ENCODE data around the gene PHETA2. TPM values are rescaled to one million over a fixed set of nuclear protein-coding genes. Genes with fewer than 3 reads are reported as not detected.
"Not testable (repeated sequence)": the region's sequence is repeated elsewhere in the genome, so short reads cannot be mapped to it uniquely, and the experiment has no call there.

The PHETA2 gene
- total RNA-seq, 1 donor from 2014 or later = 19.8 TPM

GRCh38 chr22:42091455-42091782 lies 17.4 kb downstream of the PHETA2 start:
- no peaks in the 10 kb centered on the region for H3K9me3 ChIP-seq (ENCODE audit: control insufficient read depth in 3 of 3, low read length in 3 of 3)
- peaks cover 9 to 13% (median 9%) of the 10 kb centered on the region in 3 donors for H3K36me3 ChIP-seq (ENCODE audit: control insufficient read depth in 3 of 3, insufficient read depth in 3 of 3, low read length in 3 of 3)
- peak overlapping the region; percentile 95 to 98 (median 96) for H3K9ac ChIP-seq (ENCODE audit: low read depth in 1 of 3, low read length in 3 of 3)
- H3K27ac ChIP-seq (ENCODE audit: low read depth, low read length) = peak overlapping the region; percentile 100
- H3K4me3 ChIP-seq (ENCODE audit: low read length in 3 of 3) = peak overlapping the region; percentile 89 to 92 (median 92)
- peaks cover 19 to 35% (median 20%) of the 10 kb centered on the region in 3 donors for H3K4me1 ChIP-seq (ENCODE audit: control insufficient read depth in 3 of 3, insufficient read depth in 3 of 3, low read length in 3 of 3)
- H3K27me3 ChIP-seq (ENCODE audit: control insufficient read depth in 3 of 3, insufficient read depth in 3 of 3, low read length in 3 of 3) = no peaks in the 10 kb centered on the region

- peaks cover 0 to 5% (median 0%) of the 10 kb centered on the region in 3 donors for H3K36me3 ChIP-seq (ENCODE audit: control insufficient read depth in 3 of 3, insufficient read depth in 3 of 3, low read length in 3 of 3)
- no peak overlapping the region for H3K4me3 ChIP-seq (ENCODE audit: low read length in 3 of 3)
Measured at GRCh38 chr22:42101199-42101598, 27.2 kb downstream of the PHETA2 start.

GRCh38 chr22:42104332-42104860 lies 30.3 kb downstream of the PHETA2 start:
- H3K27me3 ChIP-seq (ENCODE audit: control insufficient read depth in 3 of 3, insufficient read depth in 3 of 3, low read length in 3 of 3); H3K36me3 ChIP-seq (ENCODE audit: control insufficient read depth in 3 of 3, insufficient read depth in 3 of 3, low read length in 3 of 3); H3K4me1 ChIP-seq (ENCODE audit: control insufficient read depth in 3 of 3, insufficient read depth in 3 of 3, low read length in 3 of 3); H3K4me3 ChIP-seq (ENCODE audit: low read length in 3 of 3); H3K9me3 ChIP-seq (ENCODE audit: control insufficient read depth in 3 of 3, low read length in 3 of 3); H3K27ac ChIP-seq (ENCODE audit: low read depth, low read length); H3K9ac ChIP-seq (ENCODE audit: low read depth in 1 of 3, low read length in 3 of 3): not testable (repeated sequence)

More at GRCh38 chr22:42101199-42101598, 27.2 kb downstream of the PHETA2 start:
- no peaks in the 10 kb centered on the region for H3K27me3 ChIP-seq (ENCODE audit: control insufficient read depth in 3 of 3, insufficient read depth in 3 of 3, low read length in 3 of 3)
- peaks cover 0 to 2% (median 0%) of the 10 kb centered on the region in 3 donors for H3K9me3 ChIP-seq (ENCODE audit: control insufficient read depth in 3 of 3, low read length in 3 of 3)
- no peak overlapping the region for H3K9ac ChIP-seq (ENCODE audit: low read depth in 1 of 3, low read length in 3 of 3)
- no peak overlapping the region for H3K27ac ChIP-seq (ENCODE audit: low read depth, low read length)
- H3K4me1 ChIP-seq (ENCODE audit: control insufficient read depth in 3 of 3, insufficient read depth in 3 of 3, low read length in 3 of 3) = no peaks in the 10 kb centered on the region

GRCh38 chr22:42108848-42109247 lies 34.8 kb downstream of the PHETA2 start:
- H3K4me3 ChIP-seq (ENCODE audit: low read length in 3 of 3) = no peak overlapping the region
- no peak overlapping the region for H3K9ac ChIP-seq (ENCODE audit: low read depth in 1 of 3, low read length in 3 of 3)
- no peaks in the 10 kb centered on the region for H3K36me3 ChIP-seq (ENCODE audit: control insufficient read depth in 3 of 3, insufficient read depth in 3 of 3, low read length in 3 of 3)
- peaks cover 0 to 2% (median 0%) of the 10 kb centered on the region in 3 donors for H3K9me3 ChIP-seq (ENCODE audit: control insufficient read depth in 3 of 3, low read length in 3 of 3)
- H3K4me1 ChIP-seq (ENCODE audit: control insufficient read depth in 3 of 3, insufficient read depth in 3 of 3, low read length in 3 of 3) = no peaks in the 10 kb centered on the region
- no peaks in the 10 kb centered on the region for H3K27me3 ChIP-seq (ENCODE audit: control insufficient read depth in 3 of 3, insufficient read depth in 3 of 3, low read length in 3 of 3)
- no peak overlapping the region for H3K27ac ChIP-seq (ENCODE audit: low read depth, low read length)

GRCh38 chr22:42111798-42112197 lies 37.8 kb downstream of the PHETA2 start:
- Histone ChIP-seq H3K4me1 (ENCODE audit: control insufficient read depth in 3 of 3, insufficient read depth in 3 of 3, low read length in 3 of 3) (peaks cover 4% of the 10 kb centered on the region in 3 donors), H3K9ac (ENCODE audit: low read depth in 1 of 3, low read length in 3 of 3) (no peak overlapping the region), H3K4me3 (ENCODE audit: low read length in 3 of 3) (no peak overlapping the region), H3K9me3 (ENCODE audit: control insufficient read depth in 3 of 3, low read length in 3 of 3) (peaks cover 0 to 5% (median 0%) of the 10 kb centered on the region in 3 donors), H3K36me3 (ENCODE audit: control insufficient read depth in 3 of 3, insufficient read depth in 3 of 3, low read length in 3 of 3) (peaks cover 0 to 4% (median 0%) of the 10 kb centered on the region in 3 donors), H3K27ac (ENCODE audit: low read depth, low read length) (no peak overlapping the region), H3K27me3 (ENCODE audit: control insufficient read depth in 3 of 3, insufficient read depth in 3 of 3, low read length in 3 of 3) (no peaks in the 10 kb centered on the region)

- H3K9me3 ChIP-seq (ENCODE audit: control insufficient read depth in 3 of 3, low read length in 3 of 3); H3K4me1 ChIP-seq (ENCODE audit: control insufficient read depth in 3 of 3, insufficient read depth in 3 of 3, low read length in 3 of 3); H3K4me3 ChIP-seq (ENCODE audit: low read length in 3 of 3); H3K36me3 ChIP-seq (ENCODE audit: control insufficient read depth in 3 of 3, insufficient read depth in 3 of 3, low read length in 3 of 3); H3K27ac ChIP-seq (ENCODE audit: low read depth, low read length); H3K27me3 ChIP-seq (ENCODE audit: control insufficient read depth in 3 of 3, insufficient read depth in 3 of 3, low read length in 3 of 3); H3K9ac ChIP-seq (ENCODE audit: low read depth in 1 of 3, low read length in 3 of 3): not testable (repeated sequence)
Measured at GRCh38 chr22:42112793-42113192, 38.7 kb downstream of the PHETA2 start.

GRCh38 chr22:42114721-42115120 lies 40.7 kb downstream of the PHETA2 start:
- Histone ChIP-seq H3K4me3 (ENCODE audit: low read length in 3 of 3) (no peak overlapping the region), H3K27ac (ENCODE audit: low read depth, low read length) (no peak overlapping the region), H3K9me3 (ENCODE audit: control insufficient read depth in 3 of 3, low read length in 3 of 3) (peaks cover 0 to 5% (median 0%) of the 10 kb centered on the region in 3 donors), H3K9ac (ENCODE audit: low read depth in 1 of 3, low read length in 3 of 3) (no peak overlapping the region), H3K27me3 (ENCODE audit: control insufficient read depth in 3 of 3, insufficient read depth in 3 of 3, low read length in 3 of 3) (no peaks in the 10 kb centered on the region), H3K36me3 (ENCODE audit: control insufficient read depth in 3 of 3, insufficient read depth in 3 of 3, low read length in 3 of 3) (peaks cover 0 to 4% (median 0%) of the 10 kb centered on the region in 3 donors), H3K4me1 (ENCODE audit: control insufficient read depth in 3 of 3, insufficient read depth in 3 of 3, low read length in 3 of 3) (peaks cover 6 to 7% (median 6%) of the 10 kb centered on the region in 3 donors)

GRCh38 chr22:42115420-42115830 lies 41.4 kb downstream of the PHETA2 start:
- not testable (repeated sequence) for H3K9ac ChIP-seq (ENCODE audit: low read depth in 1 of 3, low read length in 3 of 3); H3K36me3 ChIP-seq (ENCODE audit: control insufficient read depth in 3 of 3, insufficient read depth in 3 of 3, low read length in 3 of 3); H3K4me3 ChIP-seq (ENCODE audit: low read length in 3 of 3); H3K27ac ChIP-seq (ENCODE audit: low read depth, low read length); H3K27me3 ChIP-seq (ENCODE audit: control insufficient read depth in 3 of 3, insufficient read depth in 3 of 3, low read length in 3 of 3); H3K4me1 ChIP-seq (ENCODE audit: control insufficient read depth in 3 of 3, insufficient read depth in 3 of 3, low read length in 3 of 3); H3K9me3 ChIP-seq (ENCODE audit: control insufficient read depth in 3 of 3, low read length in 3 of 3)

- Histone ChIP-seq H3K4me1 (ENCODE audit: control insufficient read depth in 3 of 3, insufficient read depth in 3 of 3, low read length in 3 of 3) (peaks cover 6 to 7% (median 6%) of the 10 kb centered on the region in 3 donors), H3K9me3 (ENCODE audit: control insufficient read depth in 3 of 3, low read length in 3 of 3) (peaks cover 0 to 5% (median 0%) of the 10 kb centered on the region in 3 donors), H3K27ac (ENCODE audit: low read depth, low read length) (no peak overlapping the region), H3K36me3 (ENCODE audit: control insufficient read depth in 3 of 3, insufficient read depth in 3 of 3, low read length in 3 of 3) (peaks cover 0 to 4% (median 0%) of the 10 kb centered on the region in 3 donors), H3K27me3 (ENCODE audit: control insufficient read depth in 3 of 3, insufficient read depth in 3 of 3, low read length in 3 of 3) (no peaks in the 10 kb centered on the region), H3K4me3 (ENCODE audit: low read length in 3 of 3) (no peak overlapping the region), H3K9ac (ENCODE audit: low read depth in 1 of 3, low read length in 3 of 3) (no peak overlapping the region)
Measured at GRCh38 chr22:42116848-42117424, 42.9 kb downstream of the PHETA2 start.

- not testable (repeated sequence) for H3K9me3 ChIP-seq (ENCODE audit: control insufficient read depth in 3 of 3, low read length in 3 of 3); H3K27me3 ChIP-seq (ENCODE audit: control insufficient read depth in 3 of 3, insufficient read depth in 3 of 3, low read length in 3 of 3); H3K27ac ChIP-seq (ENCODE audit: low read depth, low read length); H3K9ac ChIP-seq (ENCODE audit: low read depth in 1 of 3, low read length in 3 of 3); H3K4me3 ChIP-seq (ENCODE audit: low read length in 3 of 3); H3K36me3 ChIP-seq (ENCODE audit: control insufficient read depth in 3 of 3, insufficient read depth in 3 of 3, low read length in 3 of 3); H3K4me1 ChIP-seq (ENCODE audit: control insufficient read depth in 3 of 3, insufficient read depth in 3 of 3, low read length in 3 of 3)
Measured at GRCh38 chr22:42120231-42121021, 46.4 kb downstream of the PHETA2 start.
